ENCODE data around the gene KLF3.

KLF3 gene

GRCh38 chr4:38711066-38711465 lies 47.1 kb downstream of the KLF3 start:
- no peaks in the 10 kb centered on the region for H4K20me1 ChIP-seq (ENCODE audit: control insufficient read depth, insufficient read depth, low read depth, low read length)
- H3K36me3 ChIP-seq (ENCODE audit: control insufficient read depth, low read length) = no peaks in the 10 kb centered on the region
- no peak overlapping the region for H3K4me3 ChIP-seq (ENCODE audit: low read length)
- peaks cover 9% of the 10 kb centered on the region for H3K4me1 ChIP-seq (ENCODE audit: control insufficient read depth, low read length)
- TF ChIP-seq CTCF (IDR thresholded peaks at IDR 0.05; ENCODE audit: low read depth, low read length, poor library complexity, severe bottlenecking) (no peak), EZH2phosphoT487 (IDR thresholded peaks at IDR 0.05; ENCODE audit: borderline replicate concordance, low read length) (no peak)
- H3K9me3 ChIP-seq (ENCODE audit: control insufficient read depth, insufficient read depth, low read length) = no peaks in the 10 kb centered on the region
- no peak overlapping the region for H3K4me2 ChIP-seq (ENCODE audit: low read length)
- H3K27ac ChIP-seq (ENCODE audit: low read depth, low read length) = no peak overlapping the region
- no peaks in the 10 kb centered on the region for H3K9me2 ChIP-seq (replicated peaks; ENCODE audit: control insufficient read depth, low read length)
- peaks cover 4% of the 10 kb centered on the region; the same call in 1 of the 2 replicates for H3K27me3 ChIP-seq (ENCODE audit: control insufficient read depth, low read length)
- no peaks in the 10 kb centered on the region for H3F3A ChIP-seq (ENCODE audit: control insufficient read depth, insufficient read depth)
- no peaks in the 10 kb centered on the region for H3K79me2 ChIP-seq (ENCODE audit: control insufficient read depth, low read length)

- no peaks in the 10 kb centered on the region for H3K9me2 ChIP-seq (replicated peaks; ENCODE audit: control insufficient read depth, low read length)
- H3K79me2 ChIP-seq (ENCODE audit: control insufficient read depth, low read length) = no peaks in the 10 kb centered on the region
- H3K27ac ChIP-seq (ENCODE audit: low read depth, low read length) = no peak overlapping the region
- H3K9me3 ChIP-seq (ENCODE audit: control insufficient read depth, insufficient read depth, low read length) = no peaks in the 10 kb centered on the region
- H3K4me1 ChIP-seq (ENCODE audit: control insufficient read depth, low read length) = peaks cover 7% of the 10 kb centered on the region
- H3K36me3 ChIP-seq (ENCODE audit: control insufficient read depth, low read length) = no peaks in the 10 kb centered on the region
- H4K20me1 ChIP-seq (ENCODE audit: control insufficient read depth, insufficient read depth, low read depth, low read length) = no peaks in the 10 kb centered on the region
- no peak overlapping the region for H3K4me3 ChIP-seq (ENCODE audit: low read length)
- peaks cover 4% of the 10 kb centered on the region; the same call in 1 of the 2 replicates for H3K27me3 ChIP-seq (ENCODE audit: control insufficient read depth, low read length)
- no peaks in the 10 kb centered on the region for H3F3A ChIP-seq (ENCODE audit: control insufficient read depth, insufficient read depth)
- TF ChIP-seq CTCF (IDR thresholded peaks at IDR 0.05; ENCODE audit: low read depth, low read length, poor library complexity, severe bottlenecking) = no peak
- TF ChIP-seq EZH2phosphoT487 (IDR thresholded peaks at IDR 0.05; ENCODE audit: borderline replicate concordance, low read length) = no peak
- no peak overlapping the region for H3K4me2 ChIP-seq (ENCODE audit: low read length)
Measured at GRCh38 chr4:38715050-38715449, 51.1 kb downstream of the KLF3 start.

- Histone ChIP-seq H3K4me2 (ENCODE audit: low read length) (no peak overlapping the region), H3F3A (ENCODE audit: control insufficient read depth, insufficient read depth) (no peaks in the 10 kb centered on the region), H3K36me3 (ENCODE audit: control insufficient read depth, low read length) (no peaks in the 10 kb centered on the region), H3K4me1 (ENCODE audit: control insufficient read depth, low read length) (no peaks in the 10 kb centered on the region), H3K27me3 (ENCODE audit: control insufficient read depth, low read length) (peaks cover 4% of the 10 kb centered on the region; the same call in 1 of the 2 replicates), H3K9me2 (replicated peaks; ENCODE audit: control insufficient read depth, low read length) (no peaks in the 10 kb centered on the region), H3K79me2 (ENCODE audit: control insufficient read depth, low read length) (no peaks in the 10 kb centered on the region), H3K27ac (ENCODE audit: low read depth, low read length) (no peak overlapping the region), H4K20me1 (ENCODE audit: control insufficient read depth, insufficient read depth, low read depth, low read length) (no peaks in the 10 kb centered on the region), H3K9me3 (ENCODE audit: control insufficient read depth, insufficient read depth, low read length) (no peaks in the 10 kb centered on the region), H3K4me3 (ENCODE audit: low read length) (no peak overlapping the region)
- TF ChIP-seq CTCF (IDR thresholded peaks at IDR 0.05; ENCODE audit: low read depth, low read length, poor library complexity, severe bottlenecking) = no peak
- TF ChIP-seq EZH2phosphoT487 (IDR thresholded peaks at IDR 0.05; ENCODE audit: borderline replicate concordance, low read length) = no peak
Measured at GRCh38 chr4:38716256-38716655, 52.3 kb downstream of the KLF3 start.
